Spleen (tissue), 7 donors: ENCODE results near the gene SASH1.

Experiments
- CTCF ChIP-seq, 11 experiments: fragments of 200-600 bp in 7 of 11; fragments of 450-650 bp in 4 of 11; sonication (generic) in 4 of 11; IDR thresholded peaks in 8 of 11; conservative IDR thresholded peaks in 3 of 11; 1 replicate in 7 of 11; 2 replicates in 4 of 11; pipeline versions ENCODE4 v1.4.0 to v1.8.0; 2016 to 2021; ENCODE audit warnings: antibody characterized with exemption in 11 of 11, inconsistent platforms in 4 of 11, mild to moderate bottlenecking in 1 of 11
- POLR2A ChIP-seq, 3 donors: fragments of 450-650 bp; IDR thresholded peaks; one replicate each; pipeline ENCODE4 v1.5.1; 2017; ENCODE audit warnings: antibody characterized with exemption in 3 of 3, mild to moderate bottlenecking in 1 of 3
- donor health status: DM: no; HTN: no; CAD: no; lungs with moderate emphysema.
- donor health status: DM: no; HTN: no; CAD: no.
- donor health status: DM: no; HTN: no; CAD: no.

- TF ChIP-seq CTCF (IDR thresholded peaks at IDR 0.05 in 8 of 11, conservative IDR thresholded peaks at IDR 0.05 in 3 of 11) (no peak), POLR2A (IDR thresholded peaks at IDR 0.05) (no peak)
These were observed 149.1 kb downstream of the SASH1 start for GRCh38 chr6:148491638-148492251.
